IMR-90 (cell line): ENCODE results near the gene C16orf96. TPM values are rescaled to one million over a fixed set of nuclear protein-coding genes. Genes with fewer than 3 reads are reported as not detected.
A peak's percentile ranks its signal among the peaks of the same experiment; 100 is the strongest.

Source experiments
- ATAC-seq: fragments of 200-7000 bp; cut with Tn5 transposase; 2 replicates; pipeline ENCODE4 v1.9.1; 2020; ENCODE audit warnings: low read depth, mild to moderate bottlenecking, moderate library complexity
- BruUV-seq: library from RNA; stranded (reverse); fragments of 400-500 nt; replicated peaks from 2 replicates; lab custom pipeline; 2021; lab: Mats Ljungman, UMichigan
- CTCF ChIA-PET: fragments of 300-600 bp; formaldehyde crosslinking; extraction: SDS; loops from one replicate; lab custom pipeline; 2021; ENCODE audit warnings: antibody characterized with exemption; lab: Yijun Ruan, JAX
- POLR2A ChIA-PET: fragments of 300-600 bp; sonication (Branson Sonifier 250); formaldehyde crosslinking; loops from one replicate; lab custom pipeline; 2022; ENCODE audit warnings: antibody characterized with exemption; ENCODE audit not compliant: unreplicated experiment; lab: Charles Lee
- DNase-seq: peaks from one replicate; pipeline ENCODE4 v3.0.0; 2013
- H2AFZ ChIP-seq: replicated peaks from 2 replicates; pipeline ENCODE3; 2013; ENCODE audit warnings: low read length, mild to moderate bottlenecking; ENCODE audit not compliant: poor library complexity
- H2AK5ac ChIP-seq: 2 replicates; pipeline ENCODE4 v1.6.1; 2013; ENCODE audit warnings: low read depth, low read length, inconsistent platforms
- H2AK9ac ChIP-seq: replicated peaks from 2 replicates; pipeline ENCODE3; 2013; ENCODE audit warnings: mild to moderate bottlenecking, low read depth, low read length, moderate library complexity; ENCODE audit not compliant: poor library complexity
- H2BK120ac ChIP-seq: 2 replicates; pipeline ENCODE4 v1.6.1; 2013; ENCODE audit warnings: low read depth, low read length, inconsistent platforms
- H2BK15ac ChIP-seq: 3 replicates; pipeline ENCODE4 v1.6.1; 2013; ENCODE audit warnings: low read depth, low read length, inconsistent platforms
- H2BK20ac ChIP-seq: 2 replicates; pipeline ENCODE4 v1.6.1; 2013; ENCODE audit warnings: low read depth, mild to moderate bottlenecking, inconsistent platforms, low read length, moderate library complexity
- H2BK5ac ChIP-seq: 2 replicates; pipeline ENCODE4 v1.6.1; 2013; ENCODE audit warnings: mild to moderate bottlenecking, low read depth, low read length, inconsistent platforms; ENCODE audit not compliant: poor library complexity, severe bottlenecking
- H3K14ac ChIP-seq: replicated peaks from 2 replicates; pipeline ENCODE4 v1.6.1; 2013; ENCODE audit warnings: low read depth, low read length, inconsistent platforms
- H3K18ac ChIP-seq: 2 replicates; pipeline ENCODE4 v1.6.1; 2013; ENCODE audit warnings: low read depth, low read length, control low read depth
- H3K23ac ChIP-seq: 2 replicates; pipeline ENCODE4 v1.6.1; 2013; ENCODE audit warnings: low read depth, low read length, inconsistent platforms
- H3K27ac ChIP-seq: 2 replicates; pipeline ENCODE4 v1.5.1; 2013; ENCODE audit warnings: mild to moderate bottlenecking, control low read depth, low read length; ENCODE audit not compliant: insufficient read depth
- H3K27me3 ChIP-seq: 2 replicates; pipeline ENCODE4 v1.6.1; 2013; ENCODE audit warnings: low read length; ENCODE audit not compliant: control insufficient read depth, insufficient read depth
- H3K36me3 ChIP-seq: 2 replicates; pipeline ENCODE4 v1.6.1; 2013; ENCODE audit warnings: low read length, mixed read lengths; ENCODE audit not compliant: control insufficient read depth, insufficient read depth
- H3K4ac ChIP-seq: 2 replicates; pipeline ENCODE4 v1.6.1; 2013; ENCODE audit warnings: low read depth, low read length, inconsistent platforms
- H3K4me1 ChIP-seq: 2 replicates; pipeline ENCODE4 v1.6.1; 2013; ENCODE audit warnings: low read length, mixed read lengths; ENCODE audit not compliant: control insufficient read depth, insufficient read depth
- H3K4me2 ChIP-seq: 2 replicates; pipeline ENCODE4 v1.6.1; 2013; ENCODE audit warnings: low read depth, mild to moderate bottlenecking, control low read depth, low read length, moderate library complexity
- H3K4me3 ChIP-seq: 2 replicates; pipeline ENCODE4 v1.5.1; 2013; ENCODE audit warnings: low read depth, mild to moderate bottlenecking, control low read depth, low read length, moderate library complexity; ENCODE audit not compliant: insufficient read depth
- H3K56ac ChIP-seq: 2 replicates; pipeline ENCODE4 v1.6.1; 2013; ENCODE audit warnings: low read length, inconsistent platforms; ENCODE audit not compliant: insufficient read depth; ENCODE audit errors: extremely low read depth
- H3K79me1 ChIP-seq, 2 experiments: 2 replicates each; pipeline ENCODE4 v1.6.1; 2013; ENCODE audit warnings: low read length in 2 of 2, inconsistent platforms in 1 of 2, low read depth in 1 of 2
- H3K9ac ChIP-seq: 2 replicates; pipeline ENCODE4 v1.6.1; 2013; ENCODE audit warnings: low read depth, low read length, control low read depth
- H3K9me1 ChIP-seq: 2 replicates; pipeline ENCODE4 v1.6.1; 2013; ENCODE audit warnings: low read length, inconsistent platforms; ENCODE audit not compliant: insufficient read depth
- H3K9me3 ChIP-seq: 2 replicates; pipeline ENCODE4 v1.6.1; 2013; ENCODE audit warnings: low read length; ENCODE audit not compliant: control insufficient read depth, insufficient read depth
- H4K20me1 ChIP-seq: 2 replicates; pipeline ENCODE4 v1.6.1; 2013; ENCODE audit warnings: low read length, inconsistent platforms; ENCODE audit not compliant: insufficient read depth
- H4K5ac ChIP-seq: 2 replicates; pipeline ENCODE4 v1.6.1; 2013; ENCODE audit warnings: mild to moderate bottlenecking, low read depth, low read length, control low read depth
- H4K8ac ChIP-seq, 2 experiments: 2 replicates each; pipeline ENCODE4 v1.6.1; 2013; ENCODE audit warnings: low read depth in 2 of 2, low read length in 2 of 2, control low read depth in 1 of 2, inconsistent platforms in 1 of 2
- H4K91ac ChIP-seq: 2 replicates; pipeline ENCODE4 v1.6.1; 2013; ENCODE audit warnings: low read depth, low read length, inconsistent platforms; ENCODE audit not compliant: insufficient read depth
- CTCF ChIP-seq: conservative IDR thresholded peaks from 2 replicates; pipeline ENCODE4 v1.5.1; 2012; ENCODE audit warnings: mild to moderate bottlenecking, low read depth, low read length, improper control_type of control experiment
- ELK1 ChIP-seq: fragments of 150-350 bp; IDR thresholded peaks from 2 replicates; pipeline ENCODE4 v1.6.1; 2016; ENCODE audit warnings: low read depth, mild to moderate bottlenecking, low read length, moderate library complexity, borderline replicate concordance
- FOS ChIP-seq: fragments of 150-350 bp; IDR thresholded peaks from 2 replicates; pipeline ENCODE4 v1.6.1; 2016; ENCODE audit warnings: low read depth, low read length
- MAZ ChIP-seq: IDR thresholded peaks from 2 replicates; pipeline ENCODE4 v1.6.1; 2012; ENCODE audit warnings: low read depth, mild to moderate bottlenecking, low read length, improper control_type of control experiment, moderate library complexity, borderline replicate concordance
- RAD21 ChIP-seq: IDR thresholded peaks from 2 replicates; pipeline ENCODE4 v1.6.1; 2012; ENCODE audit warnings: low read length, improper control_type of control experiment
- RCOR1 ChIP-seq: IDR thresholded peaks from 2 replicates; pipeline ENCODE4 v1.6.1; 2012; ENCODE audit warnings: mild to moderate bottlenecking, low read length, improper control_type of control experiment; ENCODE audit not compliant: insufficient replicate concordance
- RFX5 ChIP-seq: IDR thresholded peaks from 2 replicates; pipeline ENCODE4 v1.8.0; 2012; ENCODE audit warnings: low read depth, mild to moderate bottlenecking, low read length, moderate library complexity
- SMC3 ChIP-seq: fragments of 150-350 bp; IDR thresholded peaks from 2 replicates; pipeline ENCODE4 v1.6.1; 2016; ENCODE audit warnings: low read depth, mild to moderate bottlenecking, antibody characterized with exemption, low read length, moderate library complexity
- USF2 ChIP-seq: fragments of 150-350 bp; IDR thresholded peaks from 2 replicates; pipeline ENCODE4 v1.6.1; 2017; ENCODE audit warnings: mild to moderate bottlenecking, antibody characterized with exemption, low read length, low read depth
- WGBS, 2 experiments: methylation state at CpG; one replicate each; pipeline versions ENCODE4 v1.1.5 to v1.1.7; 2013; ENCODE audit warnings: missing lambda C conversion rate in 2 of 2; ENCODE audit not compliant: insufficient read length in 1 of 2; ENCODE audit errors: extremely low coverage in 2 of 2; 5-methylcytosine and 5-hydroxymethylcytosine counted together
- dilution Hi-C: fragments of 300-500 bp; cut with HindIII; formaldehyde crosslinking; loops from one replicate; pipeline ENCODE4 v1.14.3; 2018; ENCODE audit warnings: low sequenced_read_pairs; ENCODE audit not compliant: unreplicated experiment
- in situ Hi-C: fragments of 300-500 bp; cut with MboI; formaldehyde crosslinking; loops from 3 replicates; pipeline ENCODE4 v1.14.3; 2019; ENCODE audit warnings: low sequenced_read_pairs, inconsistent platforms, mixed read lengths
- intact Hi-C: fragments of 100-400 bp; cut with micrococcal nuclease; formaldehyde crosslinking; loops from 2 replicates; pipeline ENCODE4 v1.10.0; 2022
- polyA plus RNA-seq, 3 experiments: library from polyadenylated mRNA; depleted of rRNA; stranded (reverse); fragments of >200 nt; gene quantifications; 2 replicates each; pipeline ENCODE4 v1.2.3, GENCODE V29; 2012; ENCODE audit warnings: low replicate concordance in 1 of 3
- total RNA-seq: library from RNA; depleted of rRNA; stranded (reverse); fragments of >200 nt; gene quantifications from 2 replicates; pipeline ENCODE4 v1.2.3, GENCODE V29; 2012

C16orf96 gene
- total and polyA plus RNA-seq, 2 of the 4 experiments (the other 2 are of a cell fraction), result not detected

GRCh38 chr16:4523686-4524085 lies 32.5 kb upstream of the C16orf96 start:
- H3K27me3 ChIP-seq, result no peaks in the 10 kb centered on the region
- no peak overlapping the region for H3K4me3 ChIP-seq
- no peak overlapping the region for H3K14ac ChIP-seq
- ChIA-PET CTCF (no interaction called here), POLR2A (no interaction called here)
- no peak overlapping the region for H3K4me2 ChIP-seq
- TF ChIP-seq MAZ (no peak), RFX5 (no peak), ELK1 (no peak), RAD21 (no peak), FOS (no peak), CTCF (no peak), SMC3 (no peak), USF2 (no peak), RCOR1 (no peak)
- no peak overlapping the region for H3K27ac ChIP-seq
- DNase-seq (no peak), ATAC-seq (no peak)
- no peak overlapping the region for H2AFZ ChIP-seq
- H2BK120ac ChIP-seq, result no peak overlapping the region
- H4K5ac ChIP-seq, result no peak overlapping the region
- H3K23ac ChIP-seq, result no peak overlapping the region
- no TSS peak for BruUV-seq
- no peak overlapping the region for H3K4ac ChIP-seq
- H3K9ac ChIP-seq, result no peak overlapping the region
- WGBS, 2 experiments, result 100% methylated on average over 2 of the region's 4 CpGs; no CpG with 5 or more reads in 1 of the 2 experiments
- peaks cover 10% of the 10 kb centered on the region for H4K20me1 ChIP-seq
- H4K91ac ChIP-seq, result no peak overlapping the region
- H3K36me3 ChIP-seq, result no peaks in the 10 kb centered on the region
- H3K9me1 ChIP-seq, result peaks cover 24% of the 10 kb centered on the region
- peaks cover 0 to 68% of the 10 kb centered on the region in 2 experiments; a peak in 3 of 4 replicates for H3K79me1 ChIP-seq
- no peak overlapping the region for H4K8ac ChIP-seq
- H3K56ac ChIP-seq, result no peak overlapping the region
- in situ Hi-C loops (loop anchor here (25.0 kb wide), 1 partner anchor 439 kb away; the partner anchor contains the start of gene SEC14L5), dilution Hi-C loops (no loop called here), intact Hi-C loops (no loop called here)
- no peak overlapping the region for H2BK15ac ChIP-seq
- no peak overlapping the region for H3K18ac ChIP-seq
- no peaks in the 10 kb centered on the region for H3K9me3 ChIP-seq
- no peak overlapping the region for H2BK20ac ChIP-seq
- H3K4me1 ChIP-seq, result peaks cover 7% of the 10 kb centered on the region
- no peak overlapping the region for H2BK5ac ChIP-seq
- peak overlapping the region; percentile 60; the same call in 1 of the 2 replicates for H2AK5ac ChIP-seq
- no peak overlapping the region for H2AK9ac ChIP-seq
